Measurements from ENCODE around the gene NLRP6. TPM values are rescaled to one million over a fixed set of nuclear protein-coding genes. Genes with fewer than 3 reads are reported as not detected.

The NLRP6 gene
- total RNA-seq, 3 donors from 2014 or later (not counting 1 experiment from before 2014, with no cell fraction given): 1.7 to 3.0 (median 2.3) TPM

DNA sequence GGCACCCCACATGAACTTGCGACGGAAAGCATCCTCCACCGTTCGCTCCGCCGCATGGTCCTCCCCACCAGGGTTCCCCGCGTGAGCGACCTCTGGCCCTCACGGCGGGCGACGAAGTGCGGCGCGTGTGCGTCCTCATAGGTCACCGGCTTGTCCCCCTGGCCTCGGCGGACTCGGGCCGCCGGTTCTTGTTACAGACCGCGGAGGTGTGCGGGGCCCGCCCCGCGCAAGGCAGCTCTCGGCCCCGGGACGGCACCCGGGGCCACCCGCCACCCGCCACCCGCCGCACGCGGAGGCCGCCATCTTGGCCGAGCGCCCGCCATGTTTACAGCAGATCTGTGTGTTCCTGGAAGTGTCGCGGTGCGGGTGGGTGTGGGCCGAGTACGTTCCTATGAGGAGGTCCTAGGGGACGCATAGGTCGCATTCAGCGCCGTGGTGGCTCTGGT lies 25.9 kb downstream of the NLRP6 start:
- Histone ChIP-seq H3K4me3 (ENCODE audit: low read length) (no peak overlapping the region), H3K9me3 (ENCODE audit: control insufficient read depth, insufficient read depth, low read length) (no peaks in the 10 kb centered on the region), H3K27ac (ENCODE audit: low read length) (no peak overlapping the region), H3K36me3 (ENCODE audit: control insufficient read depth, insufficient read depth, low read length) (no peaks in the 10 kb centered on the region), H3K4me1 (ENCODE audit: control insufficient read depth, insufficient read depth, low read length) (peaks cover 50% of the 10 kb centered on the region), H3K27me3 (ENCODE audit: control insufficient read depth, insufficient read depth, low read length) (no peaks in the 10 kb centered on the region)
- Mint-ChIP-seq H3K4me3 (no peak overlapping the region), H3K9me3 (no peaks in the 10 kb centered on the region), H3K27ac (no peak overlapping the region), H3K36me3 (no peaks in the 10 kb centered on the region), H3K4me1 (peaks cover 42 to 43% of the 10 kb centered on the region in 2 donors), H3K27me3 (ENCODE audit: low read depth in 2 of 2) (no peaks in the 10 kb centered on the region)
- 86% methylated on average over 52 of the region's 52 CpGs for WGBS (ENCODE audit: insufficient coverage)
- no peak for DNase-seq
- TF ChIP-seq, protein P1, sequence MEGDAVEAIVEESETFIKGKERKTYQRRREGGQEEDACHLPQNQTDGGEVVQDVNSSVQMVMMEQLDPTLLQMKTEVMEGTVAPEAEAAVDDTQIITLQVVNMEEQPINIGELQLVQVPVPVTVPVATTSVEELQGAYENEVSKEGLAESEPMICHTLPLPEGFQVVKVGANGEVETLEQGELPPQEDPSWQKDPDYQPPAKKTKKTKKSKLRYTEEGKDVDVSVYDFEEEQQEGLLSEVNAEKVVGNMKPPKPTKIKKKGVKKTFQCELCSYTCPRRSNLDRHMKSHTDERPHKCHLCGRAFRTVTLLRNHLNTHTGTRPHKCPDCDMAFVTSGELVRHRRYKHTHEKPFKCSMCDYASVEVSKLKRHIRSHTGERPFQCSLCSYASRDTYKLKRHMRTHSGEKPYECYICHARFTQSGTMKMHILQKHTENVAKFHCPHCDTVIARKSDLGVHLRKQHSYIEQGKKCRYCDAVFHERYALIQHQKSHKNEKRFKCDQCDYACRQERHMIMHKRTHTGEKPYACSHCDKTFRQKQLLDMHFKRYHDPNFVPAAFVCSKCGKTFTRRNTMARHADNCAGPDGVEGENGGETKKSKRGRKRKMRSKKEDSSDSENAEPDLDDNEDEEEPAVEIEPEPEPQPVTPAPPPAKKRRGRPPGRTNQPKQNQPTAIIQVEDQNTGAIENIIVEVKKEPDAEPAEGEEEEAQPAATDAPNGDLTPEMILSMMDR (IDR thresholded peaks at IDR 0.05): no peak
- intact Hi-C loops (cut with micrococcal nuclease): no loop called here
- no peak for ATAC-seq

DNA sequence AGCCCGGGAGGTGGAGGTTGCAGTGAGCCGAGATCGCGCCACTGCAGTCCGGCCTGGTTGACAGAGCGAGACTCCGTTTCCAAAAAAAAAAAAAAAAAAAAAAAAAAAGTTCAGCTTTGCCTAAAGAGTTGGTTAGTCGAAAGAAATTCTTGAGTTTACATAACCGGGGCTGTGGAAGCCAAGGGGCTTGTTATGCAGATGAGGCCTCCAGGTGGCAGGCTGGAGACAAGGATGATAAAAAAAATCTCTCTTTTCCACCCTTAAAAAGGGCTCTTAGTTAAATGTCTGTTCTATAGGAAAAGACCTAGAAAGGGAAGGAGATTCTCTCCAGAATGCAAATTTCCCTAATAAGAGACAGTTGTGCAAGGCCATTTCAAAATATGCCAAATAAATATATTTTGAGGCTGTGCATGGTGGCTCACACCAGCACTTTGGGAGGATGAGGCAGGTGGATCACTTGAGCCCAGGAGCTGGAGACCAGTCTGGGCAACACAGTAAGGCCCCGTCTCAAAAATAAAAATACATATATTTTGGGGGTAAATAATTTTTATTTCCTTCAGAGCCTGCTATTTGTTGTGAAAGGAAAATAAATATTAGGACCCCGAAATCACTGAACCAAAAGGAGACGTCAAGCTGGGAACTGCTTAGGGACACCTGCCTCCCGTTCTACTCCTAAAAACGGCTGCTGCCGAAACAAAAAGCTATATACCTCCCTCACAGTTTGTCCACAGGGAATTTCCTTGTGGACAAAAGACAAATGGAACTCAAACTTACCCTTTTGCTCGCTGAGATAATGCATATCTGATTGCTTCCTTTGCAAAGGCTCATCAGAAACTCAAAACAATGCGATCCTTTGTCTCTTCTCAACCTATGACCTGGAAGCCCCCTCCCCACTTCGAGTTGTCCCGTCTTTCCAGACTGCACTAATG lies 27.0 kb downstream of the NLRP6 start:
- Histone ChIP-seq H3K4me3 (ENCODE audit: low read length) (no peak overlapping the region), H3K27ac (ENCODE audit: low read length) (no peak overlapping the region), H3K4me1 (ENCODE audit: control insufficient read depth, insufficient read depth, low read length) (peaks cover 47% of the 10 kb centered on the region), H3K27me3 (ENCODE audit: control insufficient read depth, insufficient read depth, low read length) (no peaks in the 10 kb centered on the region), H3K36me3 (ENCODE audit: control insufficient read depth, insufficient read depth, low read length) (no peaks in the 10 kb centered on the region), H3K9me3 (ENCODE audit: control insufficient read depth, insufficient read depth, low read length) (no peaks in the 10 kb centered on the region)
- Mint-ChIP-seq H3K27ac (peak overlapping the region; percentile 81 to 98), H3K4me1 (peaks cover 51% of the 10 kb centered on the region in 2 donors), H3K36me3 (no peaks in the 10 kb centered on the region), H3K9me3 (no peaks in the 10 kb centered on the region), H3K4me3 (peak overlapping the region; percentile 65), H3K27me3 (ENCODE audit: low read depth in 2 of 2) (no peaks in the 10 kb centered on the region)
- TF ChIP-seq, protein P1 (IDR thresholded peaks at IDR 0.05): peak; percentile 77
- ATAC-seq (peak in 2 of 3 donors; percentile 45 to 59), DNase-seq (peak in 1 of 2 donors; percentile 84)
- 58% methylated on average over 16 of the region's 19 CpGs for WGBS (ENCODE audit: insufficient coverage)
- intact Hi-C loops (cut with micrococcal nuclease): loop anchor here (1.0 to 5.0 kb wide), 3 partner anchors 12 to 53 kb away; no protein-coding TSS in a partner anchor

DNA sequence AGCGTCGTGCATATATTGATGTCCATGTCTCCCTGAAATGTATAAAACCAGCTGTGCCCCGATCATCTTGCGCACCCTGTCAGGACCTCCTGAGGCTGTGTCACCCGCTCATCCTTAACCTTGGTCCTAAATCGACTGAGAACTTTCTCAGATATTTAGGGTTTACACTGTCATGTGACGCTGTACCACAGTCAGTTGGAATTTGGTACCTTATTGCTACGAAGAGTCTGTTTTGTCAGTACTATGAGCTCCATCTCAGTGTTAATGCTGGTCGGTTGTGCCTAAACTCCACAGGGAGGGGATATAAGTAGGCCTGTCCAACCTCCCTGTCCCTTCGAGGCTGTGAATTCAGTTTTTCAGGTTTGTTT lies 27.6 kb downstream of the NLRP6 start:
- no peaks in the 10 kb centered on the region for H3K9me3 Mint-ChIP-seq
- H3K4me3 Mint-ChIP-seq: peak overlapping the region; percentile 28
- no peaks in the 10 kb centered on the region for H3K9me3 ChIP-seq (ENCODE audit: control insufficient read depth, insufficient read depth, low read length)
- peaks cover 51% of the 10 kb centered on the region in 2 donors for H3K4me1 Mint-ChIP-seq
- H3K4me1 ChIP-seq (ENCODE audit: control insufficient read depth, insufficient read depth, low read length): peaks cover 47% of the 10 kb centered on the region
- ATAC-seq: no peak
- intact Hi-C loops (cut with micrococcal nuclease): loop anchor here (1.0 to 5.0 kb wide), 3 partner anchors 11 to 54 kb away; no protein-coding TSS in a partner anchor
- DNase-seq: no peak
- H3K36me3 ChIP-seq (ENCODE audit: control insufficient read depth, insufficient read depth, low read length): no peaks in the 10 kb centered on the region
- H3K27me3 Mint-ChIP-seq (ENCODE audit: low read depth in 2 of 2): no peaks in the 10 kb centered on the region
- no peak overlapping the region for H3K4me3 ChIP-seq (ENCODE audit: low read length)
- peak overlapping the region; percentile 74 for H3K27ac ChIP-seq (ENCODE audit: low read length)
- no peaks in the 10 kb centered on the region for H3K36me3 Mint-ChIP-seq
- WGBS (ENCODE audit: insufficient coverage): 96% methylated on average over 10 of the region's 10 CpGs
- TF ChIP-seq, protein P1 (IDR thresholded peaks at IDR 0.05): no peak
- peak overlapping the region; percentile 81 to 98 for H3K27ac Mint-ChIP-seq
- H3K27me3 ChIP-seq (ENCODE audit: control insufficient read depth, insufficient read depth, low read length): no peaks in the 10 kb centered on the region
